ENCODE measurements around the gene PNCK. TPM values are rescaled to one million over a fixed set of nuclear protein-coding genes. Genes with fewer than 3 reads are reported as not detected.

PNCK gene
- polyA plus RNA-seq, 6 donors from 2014 or later = not detected

- Mint-ChIP-seq H3K27me3 (peaks cover 13 to 43% (median 42%) of the 10 kb centered on the region in 3 donors), H3K4me3 (peak overlapping the region in 5 of 8 donors; percentile 18 to 80 (median 70)), H3K36me3 (no peaks in the 10 kb centered on the region), H3K27ac (peak overlapping the region in 1 of 6 donors; percentile 30), H3K9me3 (peaks cover 0 to 1% (median 0%) of the 10 kb centered on the region in 7 donors), H3K4me1 (peaks cover 14 to 25% (median 20%) of the 10 kb centered on the region in 3 donors)
- DNase-seq = no peak
- peak; percentile 34 to 47 for ATAC-seq (ENCODE audit: low read depth in 2 of 2)
These were observed 29.9 kb downstream of the PNCK start for GRCh38 chrX:153643431-153644351.

GRCh38 chrX:153642655-153643430 is 30.8 kb downstream of the PNCK start:
- DNase-seq = no peak
- Mint-ChIP-seq H3K27ac (no peak overlapping the region), H3K9me3 (peaks cover 0 to 1% (median 0%) of the 10 kb centered on the region in 7 donors), H3K4me1 (peaks cover 14 to 25% (median 20%) of the 10 kb centered on the region in 3 donors), H3K27me3 (peaks cover 13 to 46% (median 42%) of the 10 kb centered on the region in 3 donors), H3K4me3 (peak overlapping the region; percentile 18 to 88 (median 69)), H3K36me3 (no peaks in the 10 kb centered on the region)
- ATAC-seq (ENCODE audit: low read depth in 2 of 2) = peak in 1 of 2 donors; percentile 15

GRCh38 chrX:153642051-153642654 is 31.5 kb downstream of the PNCK start:
- ATAC-seq (ENCODE audit: low read depth in 2 of 2) = peak; percentile 36 to 39
- H3K9me3 Mint-ChIP-seq = peaks cover 0 to 1% (median 0%) of the 10 kb centered on the region in 7 donors
- no peaks in the 10 kb centered on the region for H3K36me3 Mint-ChIP-seq
- no peak for DNase-seq
- H3K4me1 Mint-ChIP-seq = peaks cover 14 to 25% (median 20%) of the 10 kb centered on the region in 3 donors
- peak overlapping the region in 3 of 8 donors; percentile 68 to 73 (median 70) for H3K4me3 Mint-ChIP-seq
- H3K27ac Mint-ChIP-seq = no peak overlapping the region
- peaks cover 13 to 46% (median 42%) of the 10 kb centered on the region in 3 donors for H3K27me3 Mint-ChIP-seq

GRCh38 chrX:153641627-153642026 is 32.0 kb downstream of the PNCK start:
- H3K36me3 Mint-ChIP-seq = no peaks in the 10 kb centered on the region
- H3K9me3 Mint-ChIP-seq = peaks cover 0 to 1% (median 0%) of the 10 kb centered on the region in 7 donors
- H3K27me3 Mint-ChIP-seq = peaks cover 13 to 46% (median 42%) of the 10 kb centered on the region in 3 donors
- no peak overlapping the region for H3K27ac Mint-ChIP-seq
- peaks cover 14 to 25% (median 20%) of the 10 kb centered on the region in 3 donors for H3K4me1 Mint-ChIP-seq
- peak overlapping the region in 5 of 8 donors; percentile 15 to 73 (median 68) for H3K4me3 Mint-ChIP-seq
- ATAC-seq (ENCODE audit: low read depth in 2 of 2) = no peak
- DNase-seq = no peak

- H3K36me3 Mint-ChIP-seq = no peaks in the 10 kb centered on the region
These were observed 32.7 kb downstream of the PNCK start for GRCh38 chrX:153640736-153641575.

GRCh38 chrX:153640045-153640686 is 33.4 kb downstream of the PNCK start:
- no peak for DNase-seq
- no peaks in the 10 kb centered on the region for H3K36me3 Mint-ChIP-seq
- peaks cover 4 to 41% (median 32%) of the 10 kb centered on the region in 3 donors for H3K27me3 Mint-ChIP-seq
- ATAC-seq (ENCODE audit: low read depth in 2 of 2) = no peak
- H3K27ac Mint-ChIP-seq = no peak overlapping the region
- H3K4me3 Mint-ChIP-seq = peak overlapping the region in 1 of 8 donors; percentile 63
- H3K4me1 Mint-ChIP-seq = peaks cover 15 to 19% (median 15%) of the 10 kb centered on the region in 3 donors
- peaks cover 0 to 1% (median 0%) of the 10 kb centered on the region in 7 donors for H3K9me3 Mint-ChIP-seq

More at GRCh38 chrX:153640736-153641575, 32.7 kb downstream of the PNCK start:
- Mint-ChIP-seq H3K9me3 (peaks cover 0 to 1% (median 0%) of the 10 kb centered on the region in 7 donors), H3K4me3 (peak overlapping the region in 6 of 8 donors; percentile 45 to 73 (median 61)), H3K27ac (no peak overlapping the region), H3K4me1 (peaks cover 12 to 19% (median 15%) of the 10 kb centered on the region in 3 donors), H3K27me3 (peaks cover 9 to 41% (median 36%) of the 10 kb centered on the region in 3 donors)
- no peak for ATAC-seq (ENCODE audit: low read depth in 2 of 2)
- DNase-seq = no peak

- peaks cover 0 to 3% (median 0%) of the 10 kb centered on the region in 7 donors for H3K9me3 Mint-ChIP-seq
- peaks cover 4 to 39% (median 33%) of the 10 kb centered on the region in 3 donors for H3K27me3 Mint-ChIP-seq
- H3K4me3 Mint-ChIP-seq = no peak overlapping the region
- peaks cover 15 to 19% (median 17%) of the 10 kb centered on the region in 3 donors for H3K4me1 Mint-ChIP-seq
- DNase-seq = no peak
- H3K27ac Mint-ChIP-seq = no peak overlapping the region
- H3K36me3 Mint-ChIP-seq = no peaks in the 10 kb centered on the region
- no peak for ATAC-seq (ENCODE audit: low read depth in 2 of 2)
These were observed 34.2 kb downstream of the PNCK start for GRCh38 chrX:153639177-153640044.

GRCh38 chrX:153638436-153639176 is 35.0 kb downstream of the PNCK start:
- ATAC-seq (ENCODE audit: low read depth in 2 of 2) (no peak), DNase-seq (no peak)
- no peak overlapping the region for H3K27ac Mint-ChIP-seq
- H3K27me3 Mint-ChIP-seq = peaks cover 4 to 42% (median 37%) of the 10 kb centered on the region in 3 donors
- H3K36me3 Mint-ChIP-seq = no peaks in the 10 kb centered on the region
- H3K9me3 Mint-ChIP-seq = peaks cover 0 to 2% (median 0%) of the 10 kb centered on the region in 7 donors
- H3K4me3 Mint-ChIP-seq = no peak overlapping the region
- peaks cover 15 to 19% (median 18%) of the 10 kb centered on the region in 3 donors for H3K4me1 Mint-ChIP-seq

- Mint-ChIP-seq H3K27me3 (peaks cover 4 to 36% (median 31%) of the 10 kb centered on the region in 3 donors), H3K9me3 (peaks cover 0 to 2% (median 0%) of the 10 kb centered on the region in 7 donors), H3K4me1 (peaks cover 12 to 14% (median 13%) of the 10 kb centered on the region in 3 donors), H3K4me3 (no peak overlapping the region), H3K36me3 (no peaks in the 10 kb centered on the region), H3K27ac (no peak overlapping the region)
- ATAC-seq (ENCODE audit: low read depth in 2 of 2) (no peak), DNase-seq (no peak)
These were observed 35.6 kb downstream of the PNCK start for GRCh38 chrX:153638041-153638371.

GRCh38 chrX:153637121-153638040 is 36.2 kb downstream of the PNCK start:
- Mint-ChIP-seq H3K36me3 (no peaks in the 10 kb centered on the region), H3K27ac (no peak overlapping the region)
- no peak for ATAC-seq (ENCODE audit: low read depth in 2 of 2)

More at GRCh38 chrX:153637121-153638040, 36.2 kb downstream of the PNCK start:
- Mint-ChIP-seq H3K9me3 (peaks cover 0 to 2% (median 0%) of the 10 kb centered on the region in 7 donors), H3K4me3 (no peak overlapping the region), H3K27me3 (peaks cover 4 to 30% (median 25%) of the 10 kb centered on the region in 3 donors), H3K4me1 (peaks cover 7 to 10% (median 8%) of the 10 kb centered on the region in 3 donors)
- DNase-seq = no peak

Measured in naive B cell (primary cell).